ENCODE measurements around the gene SLX4IP. TPM values are rescaled to one million over a fixed set of nuclear protein-coding genes. Genes with fewer than 3 reads are reported as not detected.
A peak's percentile ranks its signal among the peaks of the same experiment; 100 is the strongest.

SLX4IP gene
- total RNA-seq, 1 experiment from 2014 or later: 11.1 TPM

- no peaks in the 10 kb centered on the region for H3K9me2 ChIP-seq (ENCODE audit: insufficient read depth)
- peak overlapping the region; percentile 83 for H3K9ac ChIP-seq (ENCODE audit: low read length)
- peak overlapping the region; percentile 75 to 90 for H3K4me3 ChIP-seq (replicated peaks in 1 of 2; ENCODE audit: low read depth in 1 of 2, low read length in 2 of 2)
- intact Hi-C loops (cut with micrococcal nuclease): loop anchor here (5.0 to 10.0 kb wide), 4 partner anchors 119 to 871 kb away; partner anchors contain the start of genes MKKS and SLX4IP
- CTCF ChIA-PET: interaction anchor here (0.8 to 1.7 kb wide), 4 partner anchors 14 to 596 kb away, joined by 3 to 8 read pairs (median 3); no protein-coding TSS in a partner anchor
- RAD21 ChIA-PET (ENCODE audit: low non-redundant PET in 1 of 2, low total read pairs in 2 of 2, uncharacterized antibody in 2 of 2, unreplicated experiment in 2 of 2): interaction anchor here (0.5 to 0.9 kb wide), 2 partner anchors 442 to 873 kb away, joined by 3 to 5 read pairs; no protein-coding TSS in a partner anchor
- POLR2A ChIA-PET: interaction anchor here (0.6 to 1.7 kb wide), 4 partner anchors 71 to 624 kb away, joined by 3 to 4 read pairs (median 3); partner anchors contain the start of gene MKKS
- H3K27ac ChIP-seq (ENCODE audit: low read depth, low read length): peak overlapping the region; percentile 99
- no peaks in the 10 kb centered on the region for H3K9me3 ChIP-seq (ENCODE audit: control insufficient read depth in 1 of 2, insufficient read depth in 1 of 2, low read depth in 1 of 2, low read length in 2 of 2)
- no peaks in the 10 kb centered on the region for H3K27me3 ChIP-seq (ENCODE audit: insufficient read depth, low read length)
- DNase-seq (ENCODE audit: low read depth, low spot score) (no peak), ATAC-seq (peak; percentile 39)
- no peaks in the 10 kb centered on the region for H4K20me1 ChIP-seq (ENCODE audit: insufficient read depth)
- peaks cover 13 to 26% of the 10 kb centered on the region in 2 experiments for H3K4me1 ChIP-seq (ENCODE audit: control insufficient read depth in 1 of 2, insufficient read depth in 2 of 2, low read length in 2 of 2)
- TSS peak; percentile 22 for BruUV-seq (replicated peaks)
- H3K4me2 ChIP-seq (ENCODE audit: low read length): peak overlapping the region; percentile 87
- H3K79me2 ChIP-seq (ENCODE audit: insufficient read depth, low read length): peaks cover 32% of the 10 kb centered on the region; the same call in 1 of the 2 replicates
- H3K36me3 ChIP-seq (ENCODE audit: control insufficient read depth in 1 of 2, insufficient read depth in 2 of 2, low read length in 2 of 2): peaks cover 4 to 15% of the 10 kb centered on the region in 2 experiments
- no peak overlapping the region for H2AFZ ChIP-seq (ENCODE audit: low read depth, low read length, poor library complexity, severe bottlenecking)
- no peak for TF ChIP-seq SRF (IDR thresholded peaks at IDR 0.05; ENCODE audit: low read depth)
- TF ChIP-seq REST (IDR thresholded peaks at IDR 0.05; ENCODE audit: low read depth): no peak
- TF ChIP-seq EZH2 (IDR thresholded peaks at IDR 0.05): no peak
- peak; percentile 47 for TF ChIP-seq RAD21 (IDR thresholded peaks at IDR 0.05; ENCODE audit: low read depth)
- TF ChIP-seq FOSL1 (IDR thresholded peaks at IDR 0.05; ENCODE audit: low read depth): peak; percentile 39; the same call in 1 of the 2 replicates
- TF ChIP-seq YY1 (IDR thresholded peaks at IDR 0.05; ENCODE audit: extremely low read depth, insufficient replicate concordance, low read depth, low read length): no peak
- no peak for TF ChIP-seq CBX3 (IDR thresholded peaks at IDR 0.05; ENCODE audit: low read depth)
- peak; percentile 97 for TF ChIP-seq MAX (IDR thresholded peaks at IDR 0.05)
- TF ChIP-seq EZH2phosphoT487 (IDR thresholded peaks at IDR 0.05; ENCODE audit: borderline replicate concordance): no peak
- TF ChIP-seq CEBPB (IDR thresholded peaks at IDR 0.05; ENCODE audit: low read depth): no peak
- no peak for TF ChIP-seq ELF1 (IDR thresholded peaks at IDR 0.05; ENCODE audit: borderline replicate concordance, low read depth)
- TF ChIP-seq ZBTB33 (IDR thresholded peaks at IDR 0.05; ENCODE audit: extremely low read depth, insufficient replicate concordance, low read length): peak; percentile 7
- peak; percentile 19; the same call in 1 of the 2 replicates for TF ChIP-seq SIN3A (IDR thresholded peaks at IDR 0.05; ENCODE audit: low read depth)
- TF ChIP-seq EGR1 (IDR thresholded peaks at IDR 0.05; ENCODE audit: low read depth): no peak
- TF ChIP-seq POLR2A (IDR thresholded peaks at IDR 0.05; ENCODE audit: borderline replicate concordance, extremely low read depth, insufficient read depth, insufficient read length): no peak
- TF ChIP-seq ATF3 (IDR thresholded peaks at IDR 0.05): no peak
- no peak for TF ChIP-seq ZNF274 (IDR thresholded peaks at IDR 0.05; ENCODE audit: low read depth, low read length)
- TF ChIP-seq CTCF (IDR thresholded peaks at IDR 0.05 in 2 of 3, conservative IDR thresholded peaks at IDR 0.05 in 1 of 3; ENCODE audit: borderline replicate concordance in 1 of 3, insufficient read depth in 1 of 3, low read depth in 2 of 3, low read length in 2 of 3): peak; percentile 2 to 37 (median 35); a peak in 4 of 6 replicates
Measured at GRCh38 chr20:10671221-10671918, 236.3 kb downstream of the SLX4IP start.

All from HCT116 (cell line).